RWPE1 (cell line): Measurements from ENCODE around the gene TNFRSF13B.

Experiments used
- CTCF ChIA-PET: fragments of 350-600 bp; sonication (Branson Sonifier 250); formaldehyde crosslinking; extraction: SDS; loops from one replicate; lab custom pipeline; 2021; lab: Yijun Ruan, JAX
- POLR2A ChIA-PET: fragments of 400-600 bp; formaldehyde crosslinking; extraction: SDS; loops from one replicate; lab custom pipeline; 2020; ENCODE audit warnings: antibody characterized with exemption; ENCODE audit not compliant: low non-redundant PET; lab: Yijun Ruan, JAX
- DNase-seq: peaks from one replicate; pipeline ENCODE4 v3.0.0; 2012; ENCODE audit warnings: low spot score
- H3K27ac ChIP-seq: fragments of 450-650 bp; 2 replicates; pipeline ENCODE4 v1.5.1; 2017
- TF ChIP-seq, protein P1 (sequence below): fragments of 450-650 bp; conservative IDR thresholded peaks from 2 replicates; pipeline ENCODE4 v1.5.1; 2017; ENCODE audit warnings: low read depth, mild to moderate bottlenecking

The TNFRSF13B gene

DNA sequence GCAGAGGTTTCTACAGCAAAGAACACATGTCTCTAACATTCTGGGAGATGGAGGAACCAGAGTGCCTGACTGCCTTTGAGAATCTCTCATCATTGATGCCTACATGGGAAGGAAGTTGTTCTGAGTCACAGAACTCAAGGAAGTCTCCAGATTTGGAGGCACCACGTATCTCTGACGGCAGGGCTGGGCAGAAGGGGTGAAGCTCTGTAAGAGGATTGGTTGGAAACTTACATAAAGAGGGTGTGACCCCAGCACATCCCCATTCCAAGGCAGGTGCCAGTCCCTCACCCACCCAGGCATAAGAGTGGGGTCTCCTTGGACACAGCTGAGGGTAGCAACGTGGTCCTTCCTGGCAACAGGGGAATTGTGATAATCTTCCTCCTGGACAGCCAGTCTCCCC lies 17.4 kb downstream of the TNFRSF13B start:
- DNase-seq, result no peak
- ChIA-PET CTCF (interaction anchor here (1.1 kb wide), 1 partner anchor 36 kb away, joined by 3 read pairs; no protein-coding TSS in a partner anchor), POLR2A (no interaction called here)
- no peak overlapping the region for H3K27ac ChIP-seq
- TF ChIP-seq, protein P1, sequence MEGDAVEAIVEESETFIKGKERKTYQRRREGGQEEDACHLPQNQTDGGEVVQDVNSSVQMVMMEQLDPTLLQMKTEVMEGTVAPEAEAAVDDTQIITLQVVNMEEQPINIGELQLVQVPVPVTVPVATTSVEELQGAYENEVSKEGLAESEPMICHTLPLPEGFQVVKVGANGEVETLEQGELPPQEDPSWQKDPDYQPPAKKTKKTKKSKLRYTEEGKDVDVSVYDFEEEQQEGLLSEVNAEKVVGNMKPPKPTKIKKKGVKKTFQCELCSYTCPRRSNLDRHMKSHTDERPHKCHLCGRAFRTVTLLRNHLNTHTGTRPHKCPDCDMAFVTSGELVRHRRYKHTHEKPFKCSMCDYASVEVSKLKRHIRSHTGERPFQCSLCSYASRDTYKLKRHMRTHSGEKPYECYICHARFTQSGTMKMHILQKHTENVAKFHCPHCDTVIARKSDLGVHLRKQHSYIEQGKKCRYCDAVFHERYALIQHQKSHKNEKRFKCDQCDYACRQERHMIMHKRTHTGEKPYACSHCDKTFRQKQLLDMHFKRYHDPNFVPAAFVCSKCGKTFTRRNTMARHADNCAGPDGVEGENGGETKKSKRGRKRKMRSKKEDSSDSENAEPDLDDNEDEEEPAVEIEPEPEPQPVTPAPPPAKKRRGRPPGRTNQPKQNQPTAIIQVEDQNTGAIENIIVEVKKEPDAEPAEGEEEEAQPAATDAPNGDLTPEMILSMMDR, result no peak

DNA sequence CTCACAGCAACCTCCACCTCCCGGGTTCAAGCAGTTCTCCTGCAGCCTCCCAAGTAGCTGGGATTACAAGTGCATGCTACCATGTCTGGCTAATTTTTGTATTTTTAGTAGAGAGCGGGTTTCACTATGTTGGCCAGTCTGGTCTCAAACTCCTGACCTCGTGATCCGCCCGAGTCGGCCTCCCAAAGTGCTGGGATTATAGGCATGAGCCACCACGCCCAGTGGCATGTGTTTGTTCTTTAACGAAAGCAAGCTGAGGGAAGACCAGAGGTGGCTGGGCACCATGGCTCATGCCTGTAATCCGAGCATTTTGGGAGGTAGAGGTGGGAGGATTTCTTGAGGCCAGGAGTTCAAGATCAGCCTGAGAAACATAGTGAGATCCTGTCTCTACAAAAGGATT lies 18.1 kb downstream of the TNFRSF13B start:
- TF ChIP-seq, protein P1, result no peak
- no peak overlapping the region for H3K27ac ChIP-seq
- ChIA-PET POLR2A (no interaction called here), CTCF (interaction anchor here (1.1 kb wide), 1 partner anchor 36 kb away, joined by 3 read pairs; no protein-coding TSS in a partner anchor)
- no peak for DNase-seq

DNA sequence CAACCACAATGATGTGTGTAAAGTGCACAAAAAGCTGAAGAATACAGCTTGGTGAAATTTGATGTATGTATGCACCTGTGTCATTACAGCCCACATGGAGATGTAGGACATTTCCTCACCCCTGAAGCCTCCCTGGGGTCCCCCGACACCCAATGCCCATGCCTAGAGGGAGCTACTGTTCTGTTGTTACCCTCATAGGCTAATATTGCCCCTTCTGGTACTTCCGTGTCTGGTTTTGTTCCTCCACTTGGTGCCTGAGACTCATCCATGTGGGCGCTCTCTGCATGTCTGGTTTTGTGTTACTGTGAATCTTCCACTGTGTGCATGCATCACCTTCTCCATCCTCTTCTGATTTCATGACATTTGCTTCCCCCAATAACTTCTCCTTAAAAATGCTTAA lies 18.6 kb downstream of the TNFRSF13B start:
- H3K27ac ChIP-seq, result no peak overlapping the region
- TF ChIP-seq, protein P1, result no peak
- no peak for DNase-seq
- POLR2A ChIA-PET, result no interaction called here
- CTCF ChIA-PET, result no interaction called here

DNA sequence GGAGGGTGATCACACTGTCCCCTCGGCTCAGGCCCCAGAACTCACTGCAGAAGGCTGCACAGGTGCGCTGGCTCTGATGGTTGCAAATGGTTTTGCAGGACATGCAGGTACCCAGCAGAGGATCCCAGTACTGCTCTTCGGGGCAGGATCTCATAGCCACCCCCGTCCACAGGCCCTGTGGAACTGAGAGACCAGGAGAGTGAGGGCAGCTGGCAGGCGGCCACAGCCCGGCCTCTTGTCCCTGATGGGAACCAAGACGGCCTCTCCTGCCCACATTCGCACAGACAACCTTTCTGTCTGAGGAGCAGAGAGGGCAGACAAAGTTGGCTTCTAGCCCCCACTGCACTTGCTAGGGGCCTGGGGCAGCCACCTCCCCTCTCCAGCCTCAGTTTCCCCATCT lies 19.5 kb downstream of the TNFRSF13B start:
- no peak for DNase-seq
- ChIA-PET POLR2A (no interaction called here), CTCF (no interaction called here)
- no peak overlapping the region for H3K27ac ChIP-seq
- TF ChIP-seq, protein P1, result no peak

DNA sequence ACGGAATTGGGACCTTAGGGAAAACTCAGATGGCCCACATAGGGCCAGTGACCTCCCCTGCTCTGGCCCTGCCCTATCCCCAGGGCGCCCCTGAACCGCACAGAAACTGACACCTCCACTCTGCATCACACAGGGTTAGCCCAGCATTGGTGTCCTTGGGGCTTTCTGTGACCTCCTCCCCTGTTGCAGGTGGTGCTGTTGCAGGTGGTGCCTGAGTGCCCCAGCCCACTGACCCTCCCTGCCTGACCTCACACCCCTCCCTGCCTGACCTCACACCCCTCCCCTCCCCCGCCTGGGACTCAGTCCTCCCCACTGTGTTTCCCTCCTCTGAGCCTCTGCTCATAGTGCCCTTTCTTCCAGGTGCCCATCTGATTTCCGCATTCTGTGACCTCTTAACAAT lies 21.4 kb downstream of the TNFRSF13B start:
- CTCF ChIA-PET, result no interaction called here
- DNase-seq, result no peak
- POLR2A ChIA-PET, result no interaction called here
- TF ChIP-seq, protein P1, result no peak
- no peak overlapping the region for H3K27ac ChIP-seq

DNA sequence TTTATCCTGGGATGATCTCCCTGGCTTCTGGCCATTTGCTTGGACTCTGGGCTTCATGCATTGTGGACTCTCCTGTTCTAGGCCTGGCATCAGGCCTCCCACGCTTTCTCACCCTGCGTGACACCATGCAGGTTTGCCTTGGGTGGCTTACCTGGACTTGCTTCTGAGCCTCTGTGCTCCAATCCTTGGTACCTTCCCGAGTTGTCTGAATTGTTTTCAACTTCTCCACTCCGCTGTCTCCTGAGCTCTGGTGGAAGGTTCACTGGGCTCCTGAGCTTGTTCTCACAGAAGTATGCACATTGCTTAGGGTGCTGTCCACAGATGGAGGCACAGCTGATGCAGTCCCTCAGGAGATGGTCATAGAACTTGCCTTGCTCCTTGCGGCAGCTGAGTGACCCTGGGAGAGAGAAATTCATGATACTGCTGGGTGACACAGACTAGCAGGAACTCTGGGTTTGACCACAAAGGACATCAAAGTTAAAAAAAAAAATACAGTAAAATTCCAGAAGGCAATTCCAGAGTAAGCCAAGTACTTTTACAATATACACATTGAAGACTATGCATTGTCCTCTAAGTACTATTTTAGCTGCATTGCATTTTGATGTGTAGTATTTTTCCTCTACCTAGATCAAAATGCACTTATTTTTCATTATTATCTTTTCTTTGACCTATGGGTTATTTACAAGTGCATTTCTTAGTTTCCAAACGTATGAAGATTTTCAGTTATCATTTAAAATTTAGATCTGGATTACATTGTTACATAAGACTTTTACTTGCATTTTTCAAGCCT lies 23.1 kb downstream of the TNFRSF13B start:
- TF ChIP-seq, protein P1, result no peak
- H3K27ac ChIP-seq, result no peak overlapping the region
- no peak for DNase-seq
- ChIA-PET POLR2A (no interaction called here), CTCF (interaction anchor here (0.7 kb wide), 2 partner anchors 16 to 364 kb away, joined by 4 to 5 read pairs; no protein-coding TSS in a partner anchor)
